HG03378 (cell line): Measurements from ENCODE around the gene SEM1.
"Not testable (repeated sequence)": the region's sequence is repeated elsewhere in the genome, so short reads cannot be mapped to it uniquely, and the experiment has no call there.

Source experiments
- ATAC-seq: cut with Tn5 transposase; IDR thresholded peaks from one replicate; pipeline ENCODE4 v1.9.1; 2021; ENCODE audit warnings: mild to moderate bottlenecking, moderate library complexity; ENCODE audit not compliant: unreplicated experiment

Gene SEM1

DNA sequence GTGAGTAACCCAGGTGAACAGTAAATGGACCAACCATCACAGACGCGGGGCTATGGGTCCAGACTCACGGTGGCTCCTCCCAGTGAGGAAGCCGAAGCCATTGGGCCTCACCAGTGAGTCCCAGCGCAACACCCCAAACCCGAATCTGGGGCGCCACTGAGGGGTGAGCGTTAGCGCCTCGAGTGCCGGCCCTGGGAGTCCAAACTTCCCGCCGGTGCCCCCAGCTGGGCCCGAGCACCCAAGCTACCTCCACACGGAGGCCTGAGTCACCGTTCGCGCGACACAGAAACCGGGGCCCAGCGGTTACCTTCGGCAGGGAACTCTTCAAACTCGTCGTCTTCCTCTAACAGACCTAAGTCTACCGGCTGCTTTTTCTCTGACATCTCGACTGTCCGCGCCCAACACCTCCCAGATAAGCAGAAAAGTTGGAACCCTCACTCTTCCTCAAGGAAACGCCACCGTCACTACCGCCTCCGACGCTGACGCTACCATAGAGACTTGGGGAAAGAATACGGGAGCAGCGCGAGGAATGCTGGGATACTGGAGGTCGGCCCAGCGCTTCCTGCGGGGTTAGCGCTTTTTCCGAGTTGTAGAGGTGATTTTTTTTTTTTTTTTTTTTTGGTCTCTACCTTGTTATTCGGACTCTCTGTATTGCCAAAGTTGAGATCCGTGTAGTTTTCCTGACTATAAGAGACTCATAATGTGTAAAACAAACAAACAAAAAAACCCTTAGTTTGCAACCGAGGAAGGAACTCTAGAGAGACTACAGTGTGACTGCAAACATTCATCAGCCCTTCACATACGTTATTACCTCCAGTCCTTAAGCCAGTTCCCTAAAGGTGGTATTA, at the start of gene SEM1:
TSS of gene SEM1 (minus strand) at position 466 of the 848 bp plus-strand sequence. CDS start at position 383, 83 bp downstream.
- peak; percentile 86 for ATAC-seq

DNA sequence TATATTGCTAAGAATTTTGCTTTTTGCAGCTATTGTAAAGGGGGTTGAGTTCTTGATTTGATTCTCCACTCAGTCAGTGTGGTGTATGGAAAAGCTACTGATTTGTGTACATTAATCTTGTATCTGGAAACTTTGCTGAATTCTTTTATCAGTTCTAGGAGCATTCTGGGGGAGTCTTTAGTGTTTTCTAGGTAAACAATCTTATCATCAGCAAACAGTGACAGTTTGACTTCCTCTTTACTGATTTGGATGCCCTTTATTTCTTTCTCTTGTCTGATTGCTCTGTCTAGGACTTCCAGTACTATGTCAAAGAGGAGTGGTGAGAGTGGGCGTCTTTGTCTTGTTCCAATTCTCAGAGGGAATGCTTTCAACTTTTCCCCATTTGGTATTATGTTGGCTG, 48.2 kb upstream of the SEM1 start:
- ATAC-seq, result not testable (repeated sequence)

DNA sequence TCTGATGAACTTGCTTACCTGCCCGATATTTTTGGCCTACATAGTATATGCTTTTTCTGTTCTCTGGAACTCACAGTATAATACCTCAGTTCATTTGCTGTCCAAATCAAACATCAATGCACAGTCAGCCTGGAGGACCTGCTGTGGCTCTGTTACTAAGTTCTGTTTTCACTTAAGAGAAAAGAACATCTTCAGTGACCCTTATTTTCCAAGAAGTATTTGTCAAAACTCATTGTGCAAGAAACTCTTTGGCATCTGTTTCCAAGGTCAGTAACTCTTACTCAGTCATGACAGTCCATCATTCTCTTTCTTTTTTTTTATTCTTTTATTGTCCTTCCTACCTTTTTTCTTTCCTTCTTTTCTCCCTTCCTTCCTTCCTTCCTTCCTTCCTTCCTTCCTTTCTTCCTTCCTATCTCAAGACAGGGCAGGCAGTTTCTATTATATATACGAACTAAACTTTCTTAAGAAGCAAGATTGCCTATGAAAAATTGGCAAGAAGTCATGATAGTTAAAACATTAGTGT, 37.8 kb upstream of the SEM1 start:
- no peak for ATAC-seq

DNA sequence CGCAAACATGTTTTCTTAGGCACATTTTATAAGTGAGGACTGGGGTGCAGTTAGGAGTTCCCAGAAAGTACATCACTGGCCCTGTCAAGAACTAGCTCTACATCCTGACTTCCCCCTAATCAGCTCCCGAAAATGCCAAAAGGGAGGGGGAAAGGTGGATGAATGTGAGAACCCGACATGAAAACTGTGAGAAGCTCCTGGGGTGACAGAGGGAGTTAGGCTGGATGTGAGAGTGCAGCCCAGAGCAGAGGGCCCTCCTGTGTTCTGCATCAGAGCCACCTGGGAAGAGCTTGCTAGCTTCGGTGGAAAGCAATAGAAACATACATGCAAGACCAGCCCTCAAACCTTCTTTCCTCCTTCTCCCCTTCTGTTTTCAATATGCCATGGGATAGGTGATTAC, 30.5 kb upstream of the SEM1 start:
- no peak for ATAC-seq

DNA sequence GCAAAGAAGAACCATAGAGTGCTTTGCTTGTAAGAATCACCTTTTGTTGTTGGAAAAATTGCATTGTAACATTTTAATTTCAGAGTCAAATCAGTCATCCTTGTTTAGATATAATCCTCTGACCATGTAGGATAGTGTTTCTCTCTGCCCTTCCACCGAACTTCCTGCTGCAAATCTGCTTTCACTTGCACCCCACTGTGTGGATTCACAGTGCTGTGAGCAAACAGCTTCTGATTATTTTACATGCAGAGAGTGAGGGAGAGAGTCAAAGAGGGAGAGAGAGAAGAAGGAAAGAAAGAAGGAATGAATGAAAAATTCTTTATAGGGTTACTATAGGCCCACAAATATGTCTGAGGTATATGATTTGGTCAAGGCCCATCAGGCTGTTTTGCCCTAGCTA, 30.0 kb upstream of the SEM1 start:
- ATAC-seq, result no peak

DNA sequence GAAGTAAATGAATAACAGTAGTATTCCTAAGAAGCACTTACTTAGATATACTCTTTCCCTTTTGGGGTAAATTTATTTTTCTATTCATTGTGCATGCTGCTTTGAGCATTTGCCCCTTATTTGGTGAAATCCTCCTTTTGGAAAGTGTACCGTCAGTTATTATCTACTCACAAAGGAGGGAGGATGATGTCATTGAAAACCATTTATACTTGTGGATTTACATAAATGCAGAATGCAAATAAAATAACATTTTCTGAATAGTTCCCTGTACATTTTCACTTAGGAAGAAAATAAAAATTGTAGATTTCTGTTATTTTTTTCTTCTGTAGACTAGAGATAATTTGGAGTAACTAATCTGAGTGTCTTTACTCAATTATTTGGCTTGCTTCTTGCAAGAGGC, 29.5 kb upstream of the SEM1 start:
- ATAC-seq, result no peak

DNA sequence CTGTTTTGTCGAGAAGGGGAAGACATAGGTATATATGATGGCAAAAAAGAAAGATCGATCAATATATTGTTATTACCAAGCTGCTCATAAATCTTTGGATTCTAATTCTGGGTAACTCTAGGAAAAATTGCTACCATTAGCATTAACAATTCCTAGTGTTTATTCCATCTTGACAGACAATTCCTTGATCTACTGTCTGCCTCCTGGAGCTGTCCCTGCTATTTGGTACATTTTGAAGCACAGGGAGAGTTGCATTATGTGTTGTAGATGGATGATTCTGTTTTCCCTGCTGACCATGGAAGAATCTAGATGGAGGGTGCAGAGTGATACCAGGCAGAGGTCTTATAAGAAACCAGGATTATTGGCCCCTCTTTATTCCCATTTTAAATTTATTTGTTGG, 29.1 kb upstream of the SEM1 start:
- no peak for ATAC-seq

DNA sequence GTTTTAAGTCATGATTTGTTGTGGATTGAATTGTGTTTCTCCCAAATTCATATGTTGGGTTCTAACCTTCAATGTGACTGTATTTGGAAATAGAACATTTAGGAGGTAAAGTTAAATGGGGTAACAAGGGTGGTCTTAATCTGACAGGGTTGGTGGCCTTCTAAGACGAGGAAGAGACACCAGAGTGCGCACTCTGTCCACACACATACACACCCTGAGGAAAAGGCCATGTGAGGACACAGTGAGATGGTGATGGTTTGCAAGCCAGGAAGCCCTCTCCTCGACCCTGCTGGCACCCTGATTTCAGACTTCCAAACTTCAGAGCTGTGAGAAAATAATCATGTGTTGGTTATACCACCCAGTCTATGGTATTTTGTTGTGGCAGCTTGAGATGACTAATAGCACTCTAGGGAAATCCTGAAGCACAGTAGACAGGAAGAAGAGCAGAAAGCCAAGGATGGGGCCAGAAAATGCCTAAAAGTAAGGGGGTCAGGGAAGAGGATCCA, 28.0 kb upstream of the SEM1 start:
- ATAC-seq, result no peak

DNA sequence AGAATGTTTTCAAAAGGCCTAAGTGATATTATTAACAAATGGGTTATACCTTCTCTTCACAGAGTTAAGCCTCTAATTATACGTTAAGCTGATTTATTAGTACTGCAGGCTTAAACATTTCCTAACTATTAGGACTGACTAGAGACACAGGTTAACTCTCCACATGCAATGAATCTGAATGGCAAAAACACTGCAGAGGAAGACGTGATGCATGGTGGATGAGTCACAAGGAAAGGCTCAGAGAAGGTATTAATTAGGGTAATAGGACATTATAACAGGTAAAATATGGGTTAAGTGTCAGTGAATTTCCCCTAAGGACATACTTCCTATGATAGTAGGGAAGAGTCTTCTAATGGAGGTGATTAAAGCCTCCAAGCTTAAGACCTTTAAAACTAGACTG, 24.7 kb upstream of the SEM1 start:
- no peak for ATAC-seq

DNA sequence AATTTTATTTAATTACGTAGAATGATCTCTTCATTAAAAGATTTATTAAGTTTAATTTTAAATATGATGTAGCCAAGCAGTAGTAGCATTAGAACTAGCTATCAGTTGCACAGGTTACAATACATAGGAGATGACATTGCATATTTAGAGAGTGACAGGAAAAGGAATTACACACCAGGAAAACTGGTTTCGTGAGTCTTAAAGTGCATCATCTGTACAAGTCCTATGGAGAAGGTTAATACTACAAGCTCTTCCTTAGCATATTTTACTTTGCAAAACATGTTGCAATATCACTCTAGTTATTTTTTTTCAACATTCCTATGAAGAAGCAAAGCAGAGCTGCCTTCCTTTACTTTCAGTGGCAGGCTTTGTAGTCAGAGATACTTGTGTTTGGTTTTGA, 20.2 kb upstream of the SEM1 start:
- no peak for ATAC-seq

DNA sequence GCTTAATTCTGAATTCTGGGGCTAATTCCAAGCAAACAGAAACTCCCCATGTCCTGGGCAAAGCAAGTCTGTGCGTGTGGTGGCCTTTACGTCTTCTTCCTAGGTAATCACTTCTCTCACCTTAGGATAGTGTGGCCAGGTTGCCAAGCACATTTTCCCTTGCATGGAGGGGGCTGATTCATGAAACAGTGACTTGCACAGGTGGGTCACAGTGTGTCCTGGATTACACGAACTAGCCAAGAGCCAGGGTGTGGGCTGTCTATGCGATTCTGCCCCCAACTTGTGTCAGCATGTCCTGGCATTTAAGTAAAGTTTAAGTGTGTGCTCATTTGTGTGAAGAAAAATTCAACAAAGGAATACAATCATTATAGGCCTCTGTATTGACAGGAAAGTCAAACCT, 18.5 kb upstream of the SEM1 start:
- no peak for ATAC-seq

DNA sequence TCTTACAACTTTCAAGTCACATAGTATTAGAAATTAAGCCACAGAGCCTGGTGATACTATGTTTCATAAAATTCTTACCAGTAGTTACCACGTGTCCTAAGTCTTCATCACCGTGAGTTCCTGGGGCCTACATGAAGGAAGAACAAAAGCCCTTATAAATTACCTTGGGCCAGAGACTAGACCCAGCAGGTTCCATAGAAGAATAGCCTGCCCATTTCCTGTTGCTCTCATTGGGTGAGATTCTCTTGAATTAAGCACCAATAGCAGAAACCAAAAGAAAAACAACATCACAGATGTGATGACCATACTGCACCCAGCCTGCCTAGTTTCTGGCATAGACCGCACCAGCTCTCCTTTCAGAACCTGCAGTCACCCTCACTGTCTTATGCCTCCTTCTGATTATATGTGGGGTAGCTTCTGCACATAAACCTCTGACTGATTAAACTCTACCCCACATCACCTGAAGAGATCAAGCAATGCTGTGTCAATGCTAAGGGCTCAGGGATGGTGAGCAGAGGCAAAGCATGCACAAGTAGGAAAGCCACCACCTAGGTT, 18.0 kb upstream of the SEM1 start:
- no peak for ATAC-seq

DNA sequence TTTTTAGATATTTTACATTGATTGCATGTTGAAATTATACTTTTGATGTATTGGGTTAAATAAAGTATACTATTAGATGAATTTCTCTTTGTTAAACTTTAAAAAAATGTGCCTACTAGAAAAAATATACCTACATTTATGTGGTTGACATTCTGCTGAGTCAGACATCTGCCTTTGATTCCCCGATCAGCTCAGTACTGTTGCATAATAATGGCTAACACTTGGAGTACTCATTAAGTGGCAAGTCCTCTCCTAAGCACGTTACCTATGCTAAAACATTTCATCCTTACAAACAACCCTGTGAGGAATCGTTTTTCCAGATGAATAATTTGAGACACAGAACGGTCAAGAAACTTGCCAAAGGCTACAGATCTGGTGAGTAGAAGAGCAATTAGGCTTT, 14.0 kb upstream of the SEM1 start:
- ATAC-seq, result no peak

DNA sequence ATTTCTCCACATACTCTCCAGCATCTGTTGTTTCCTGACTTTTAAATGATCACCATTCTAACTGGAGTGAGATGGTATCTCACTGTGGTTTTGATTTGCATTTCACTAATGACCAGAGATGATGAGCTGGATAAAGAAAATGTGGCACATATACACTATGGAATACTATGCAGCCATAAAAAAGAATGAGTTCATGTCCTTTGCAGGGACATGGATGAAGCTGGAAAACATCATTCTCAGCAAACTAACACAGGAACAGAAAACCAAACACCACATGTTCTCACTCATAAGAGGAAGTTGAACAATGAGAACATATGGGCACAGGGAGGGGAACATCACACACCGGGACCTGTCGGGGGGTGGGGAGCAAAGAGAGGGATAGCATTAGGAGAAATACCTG, 13.3 kb upstream of the SEM1 start:
- ATAC-seq, result not testable (repeated sequence)

DNA sequence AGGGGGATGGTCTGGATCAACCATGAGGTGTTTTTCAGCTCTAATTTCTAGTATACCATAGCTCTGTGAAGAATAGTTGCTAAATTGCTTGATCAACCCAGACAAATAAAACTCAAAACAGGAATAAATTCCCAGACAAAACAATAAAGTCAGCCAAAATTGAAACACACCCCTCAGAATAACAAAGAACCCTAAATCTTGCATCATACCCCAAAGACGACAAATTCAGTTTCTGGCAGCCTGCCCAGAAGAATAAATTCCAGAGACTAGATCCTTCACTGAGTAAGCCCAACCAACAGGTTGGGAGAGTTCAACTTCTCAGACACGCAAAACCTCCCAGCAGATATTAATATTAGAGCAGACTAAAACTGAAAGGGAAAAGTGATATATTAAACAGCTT, 11.2 kb upstream of the SEM1 start:
- no peak for ATAC-seq

DNA sequence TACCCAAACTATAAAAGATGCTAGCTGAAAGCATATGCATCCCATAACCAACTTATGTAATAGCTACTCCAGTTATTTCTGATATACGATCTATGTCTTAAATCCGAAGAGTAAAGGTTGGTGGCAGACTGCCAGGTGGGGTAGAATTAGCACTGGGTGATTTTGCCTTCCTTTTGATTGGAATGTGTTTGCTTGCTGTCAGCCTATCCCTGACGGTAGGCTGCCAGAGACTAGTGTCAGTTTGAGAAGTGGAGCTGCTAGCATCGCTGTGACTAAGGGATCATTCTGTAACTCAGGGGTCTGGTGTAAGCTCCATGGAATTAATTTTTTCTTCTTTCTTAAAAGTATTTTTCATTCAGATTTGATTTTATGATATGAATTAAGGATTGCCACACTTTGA, 9.5 kb upstream of the SEM1 start:
- ATAC-seq, result no peak

DNA sequence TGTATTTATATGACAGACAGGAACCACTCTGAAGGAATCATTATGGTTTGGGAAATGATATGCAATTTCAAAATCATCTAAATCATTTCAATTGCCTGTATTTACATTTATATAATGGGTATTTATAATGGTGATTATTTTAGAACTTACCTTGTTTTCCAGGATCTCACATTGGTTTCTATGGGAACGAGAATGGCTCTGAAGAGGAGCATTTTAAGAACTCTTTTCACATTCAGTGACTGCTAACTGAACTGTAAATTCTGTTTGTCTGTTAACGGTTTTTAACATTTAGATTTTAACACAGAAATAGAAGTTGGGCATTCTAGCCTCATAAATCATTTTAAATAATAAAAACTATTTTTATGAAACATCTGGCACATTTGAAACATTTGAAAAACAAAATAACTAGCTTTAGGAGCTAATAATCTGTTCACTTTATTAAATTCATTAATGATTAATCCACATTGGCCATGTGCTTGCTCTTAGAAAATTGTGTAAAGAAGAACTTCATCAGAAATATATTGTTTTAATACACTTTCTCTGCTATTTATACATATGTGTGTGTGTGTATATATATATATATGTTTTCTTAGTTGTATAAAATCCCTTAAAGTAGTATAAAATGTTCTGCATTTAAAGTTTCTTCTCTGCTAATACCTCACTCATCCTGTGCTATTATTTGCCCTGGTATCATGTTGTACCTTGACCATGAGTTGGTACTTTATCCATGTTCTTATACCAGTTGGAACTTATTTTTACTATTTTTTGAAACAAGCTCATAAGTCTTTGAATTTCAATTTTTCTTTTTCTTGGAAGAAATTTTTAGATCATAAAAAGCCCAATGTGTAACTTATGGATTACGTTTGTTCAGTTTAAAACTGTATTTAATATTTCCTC, 8.7 kb upstream of the SEM1 start:
- ATAC-seq, result no peak

DNA sequence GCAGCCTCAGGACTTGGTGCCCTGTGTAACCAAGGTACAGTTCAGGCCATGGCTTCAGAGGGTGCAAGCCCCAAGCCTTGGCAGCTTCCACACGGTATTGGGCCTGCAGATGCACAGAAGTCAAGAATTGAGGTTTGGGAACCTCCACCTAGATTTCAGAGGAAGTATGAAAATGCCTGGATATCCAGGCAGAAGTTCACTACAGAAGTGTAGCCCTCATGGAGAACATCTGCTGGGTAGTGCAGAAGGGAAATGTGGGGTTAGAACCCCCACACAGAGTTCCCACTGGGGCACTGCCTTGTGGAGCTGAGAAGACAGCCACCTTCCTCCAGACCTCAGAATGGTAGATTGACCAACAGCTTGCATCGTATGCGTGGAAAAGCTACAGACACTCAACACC, 3.4 kb upstream of the SEM1 start:
- no peak for ATAC-seq

DNA sequence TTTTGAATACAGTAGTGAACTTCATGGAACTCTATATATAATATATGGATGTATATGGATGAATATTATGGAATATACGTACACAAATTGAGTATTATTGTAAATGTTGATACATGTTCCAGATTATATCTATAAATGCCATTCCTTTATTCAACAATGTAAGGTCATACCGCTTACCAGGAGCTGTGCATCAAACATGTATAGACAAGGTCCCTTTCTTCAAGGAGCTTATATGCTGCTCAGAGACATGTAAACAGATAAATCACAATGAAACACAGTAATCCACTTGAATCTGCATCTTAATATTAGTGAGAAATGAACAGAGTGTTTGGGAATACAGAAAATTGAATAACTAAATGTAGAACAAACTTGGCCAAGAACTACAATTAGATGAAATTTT, 898 bp upstream of the SEM1 start:
- no peak for ATAC-seq

DNA sequence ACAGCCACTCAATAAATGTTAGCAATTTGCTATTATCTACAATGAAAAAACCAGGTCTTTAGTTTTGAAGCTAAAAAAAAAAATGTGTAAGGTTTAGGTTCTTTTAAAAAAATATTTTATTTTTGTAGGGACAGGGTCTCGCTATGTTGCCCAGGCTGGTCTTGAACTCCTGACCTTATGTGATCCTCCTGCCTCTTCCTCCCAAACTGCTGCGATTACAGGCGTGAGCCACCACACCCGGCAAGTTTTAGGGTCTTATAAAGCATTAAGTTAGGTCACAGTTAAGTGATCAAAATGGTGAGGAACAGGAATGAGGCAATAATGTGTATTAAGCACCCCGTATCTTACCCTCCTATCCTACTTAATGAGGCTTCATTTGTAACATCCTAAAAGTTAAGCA, 774 bp downstream of the SEM1 start:
- peak; percentile 12 for ATAC-seq
